Fibroblast of lung (primary cell): Measurements from ENCODE around the gene YPEL4. TPM values are rescaled to one million over a fixed set of nuclear protein-coding genes. Genes with fewer than 3 reads are reported as not detected.

Source experiments
- DNase-seq, 2 donors: peaks; one replicate each; pipeline versions ENCODE4 v3.0.0 to v3.0.0-alpha.2; 2010; ENCODE audit warnings: low read depth in 2 of 2
- H2AFZ ChIP-seq: 2 replicates; pipeline ENCODE4 v1.5.1; 2012; ENCODE audit warnings: low read length, control low read depth, inconsistent platforms
- H3K27ac ChIP-seq: 2 replicates; pipeline ENCODE4 v1.5.1; 2011; ENCODE audit warnings: low read length, control low read depth; ENCODE audit not compliant: insufficient read depth
- H3K27me3 ChIP-seq: 2 replicates; pipeline ENCODE4 v1.5.1; 2011; ENCODE audit warnings: mild to moderate bottlenecking, low read length; ENCODE audit not compliant: control insufficient read depth, insufficient read depth
- H3K36me3 ChIP-seq: 2 replicates; pipeline ENCODE4 v1.5.1; 2011; ENCODE audit warnings: low read length; ENCODE audit not compliant: control insufficient read depth, insufficient read depth
- H3K4me1 ChIP-seq: 2 replicates; pipeline ENCODE4 v1.5.1; 2011; ENCODE audit warnings: low read length; ENCODE audit not compliant: control insufficient read depth, insufficient read depth; ENCODE audit errors: extremely low read depth
- H3K4me2 ChIP-seq: 2 replicates; pipeline ENCODE4 v1.5.1; 2011; ENCODE audit warnings: low read length, control low read depth; ENCODE audit not compliant: insufficient read depth; ENCODE audit errors: extremely low read depth
- H3K4me3 ChIP-seq, 4 experiments: fragments of 200-600 bp in 1 of 4; sonication (generic) in 1 of 4; replicated peaks in 1 of 4; 2 replicates each; pipeline ENCODE4 v1.5.1; 2011 to 2016; ENCODE audit warnings: low read length in 4 of 4, low read depth in 3 of 4, mild to moderate bottlenecking in 3 of 4, control low read depth in 2 of 4, inconsistent platforms in 1 of 4, mixed read lengths in 1 of 4; ENCODE audit not compliant: insufficient read depth in 1 of 4; ENCODE audit errors: control extremely low read depth in 1 of 4
- H3K79me2 ChIP-seq: 2 replicates; pipeline ENCODE4 v1.5.1; 2012; ENCODE audit warnings: mild to moderate bottlenecking, low read length, inconsistent platforms; ENCODE audit not compliant: control insufficient read depth, insufficient read depth
- H3K9ac ChIP-seq: 2 replicates; pipeline ENCODE4 v1.5.1; 2011; ENCODE audit warnings: mild to moderate bottlenecking, low read length, control low read depth; ENCODE audit not compliant: insufficient read depth
- H3K9me3 ChIP-seq: 2 replicates; pipeline ENCODE4 v1.5.1; 2012; ENCODE audit warnings: low read depth, low read length; ENCODE audit not compliant: control insufficient read depth, insufficient read depth
- H4K20me1 ChIP-seq: 2 replicates; pipeline ENCODE4 v1.5.1; 2011; ENCODE audit warnings: low read length; ENCODE audit not compliant: control insufficient read depth, insufficient read depth; ENCODE audit errors: extremely low read depth
- CTCF ChIP-seq, 2 donors: IDR thresholded peaks in 1 of 2; conservative IDR thresholded peaks in 1 of 2; 1 replicate in 1 of 2; 2 replicates in 1 of 2; pipeline ENCODE4 v1.5.1; 2011 to 2012; ENCODE audit warnings: low read length in 2 of 2, control low read depth in 1 of 2, inconsistent platforms in 1 of 2, low read depth in 1 of 2, mild to moderate bottlenecking in 1 of 2
- EZH2 ChIP-seq: IDR thresholded peaks from 2 replicates; pipeline ENCODE4 v1.5.1; 2012; ENCODE audit warnings: low read length, control low read depth, mild to moderate bottlenecking; ENCODE audit errors: missing control alignments
- polyA plus RNA-seq, 2 donors: library from polyadenylated mRNA; depleted of rRNA in 1 of 2; stranded (reverse) in 1 of 2; unstranded in 1 of 2; fragments of >200 nt; gene quantifications; 2 replicates each; pipeline ENCODE4 v1.2.1, GENCODE V29; 2011 to 2012; ENCODE audit warnings: missing spikeins in 1 of 2
- total RNA-seq: library from RNA; depleted of rRNA; stranded (reverse); fragments of >200 nt; gene quantifications from 2 replicates; pipeline ENCODE4 v1.2.1, GENCODE V29; 2014

Gene YPEL4
- total and polyA plus RNA-seq, 2 donors (not counting 1 experiment from before 2014, with no cell fraction given) = 0.59 to 2.3 TPM

DNA sequence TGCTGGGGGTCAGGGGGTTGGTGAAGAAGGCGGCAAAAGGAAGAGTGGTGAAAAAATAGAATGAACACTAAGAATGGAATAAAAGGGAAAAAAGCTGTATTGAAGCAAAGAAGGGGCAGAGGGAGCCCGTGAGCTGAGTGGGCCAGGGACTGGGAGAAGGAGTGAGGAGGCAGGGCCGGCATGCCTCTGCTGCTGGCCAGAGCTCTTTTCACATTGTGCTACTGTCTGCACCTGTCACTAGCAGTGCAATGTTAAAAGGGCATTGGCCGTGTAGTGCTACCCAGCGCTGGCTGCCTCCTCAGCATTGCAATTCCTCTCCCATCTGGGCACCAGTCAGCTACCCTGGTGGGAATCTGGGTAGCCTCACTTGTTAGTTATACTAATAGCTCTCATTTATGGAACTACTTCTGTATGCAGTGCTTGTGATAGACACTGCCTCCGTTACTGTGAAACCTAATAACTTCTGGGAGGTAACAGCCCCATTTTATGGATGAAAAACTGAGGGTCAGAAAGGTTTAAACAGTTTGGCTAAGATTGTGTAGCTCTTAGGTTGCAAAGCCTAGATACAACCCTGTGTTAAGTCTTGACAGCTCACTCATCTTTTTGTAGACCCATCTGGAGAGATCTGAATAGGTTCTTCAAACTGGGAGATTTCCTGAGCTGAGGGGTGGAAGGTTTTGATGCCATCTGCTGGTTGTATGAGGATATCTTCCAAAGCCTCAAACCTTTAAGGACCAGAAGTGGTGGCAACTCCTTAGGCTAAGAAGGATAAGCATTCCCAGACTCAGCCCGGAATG lies 8.5 kb downstream of the YPEL4 start:
- peaks cover 20% of the 10 kb centered on the region for H3K4me1 ChIP-seq
- peak overlapping the region; percentile 99 for H3K4me2 ChIP-seq
- H3K9me3 ChIP-seq = no peaks in the 10 kb centered on the region
- H3K79me2 ChIP-seq = peaks cover 34% of the 10 kb centered on the region
- H3K36me3 ChIP-seq = no peaks in the 10 kb centered on the region
- TF ChIP-seq CTCF (conservative IDR thresholded peaks at IDR 0.05 in 1 of 2, IDR thresholded peaks at IDR 0.05 in 1 of 2; ENCODE audit: low read depth in 1 of 2, low read length in 2 of 2) (peak; percentile 61 to 65), EZH2 (no peak)
- H3K9ac ChIP-seq = no peak overlapping the region
- peak; percentile 48 to 78 for DNase-seq
- peaks cover 3% of the 10 kb centered on the region for H3K27me3 ChIP-seq
- H3K4me3 ChIP-seq = peak overlapping the region in 2 of 4 experiments; percentile 86 to 87
- H2AFZ ChIP-seq = no peak overlapping the region
- H4K20me1 ChIP-seq = no peaks in the 10 kb centered on the region
- H3K27ac ChIP-seq = no peak overlapping the region

- Histone ChIP-seq H3K27me3 (no peaks in the 10 kb centered on the region), H2AFZ (no peak overlapping the region), H3K9ac (peak overlapping the region; percentile 24), H3K4me3 (peak overlapping the region; percentile 86 to 93 (median 89)), H3K4me1 (peaks cover 18% of the 10 kb centered on the region), H3K79me2 (peaks cover 34% of the 10 kb centered on the region), H4K20me1 (no peaks in the 10 kb centered on the region), H3K36me3 (no peaks in the 10 kb centered on the region), H3K9me3 (no peaks in the 10 kb centered on the region), H3K4me2 (peak overlapping the region; percentile 99), H3K27ac (peak overlapping the region; percentile 36)
- TF ChIP-seq EZH2 (no peak), CTCF (conservative IDR thresholded peaks at IDR 0.05 in 1 of 2, IDR thresholded peaks at IDR 0.05 in 1 of 2; ENCODE audit: low read depth in 1 of 2, low read length in 2 of 2) (no peak)
- no peak for DNase-seq
Observed at GRCh38 chr11:57640068-57640800, 9.5 kb downstream of the YPEL4 start.

DNA sequence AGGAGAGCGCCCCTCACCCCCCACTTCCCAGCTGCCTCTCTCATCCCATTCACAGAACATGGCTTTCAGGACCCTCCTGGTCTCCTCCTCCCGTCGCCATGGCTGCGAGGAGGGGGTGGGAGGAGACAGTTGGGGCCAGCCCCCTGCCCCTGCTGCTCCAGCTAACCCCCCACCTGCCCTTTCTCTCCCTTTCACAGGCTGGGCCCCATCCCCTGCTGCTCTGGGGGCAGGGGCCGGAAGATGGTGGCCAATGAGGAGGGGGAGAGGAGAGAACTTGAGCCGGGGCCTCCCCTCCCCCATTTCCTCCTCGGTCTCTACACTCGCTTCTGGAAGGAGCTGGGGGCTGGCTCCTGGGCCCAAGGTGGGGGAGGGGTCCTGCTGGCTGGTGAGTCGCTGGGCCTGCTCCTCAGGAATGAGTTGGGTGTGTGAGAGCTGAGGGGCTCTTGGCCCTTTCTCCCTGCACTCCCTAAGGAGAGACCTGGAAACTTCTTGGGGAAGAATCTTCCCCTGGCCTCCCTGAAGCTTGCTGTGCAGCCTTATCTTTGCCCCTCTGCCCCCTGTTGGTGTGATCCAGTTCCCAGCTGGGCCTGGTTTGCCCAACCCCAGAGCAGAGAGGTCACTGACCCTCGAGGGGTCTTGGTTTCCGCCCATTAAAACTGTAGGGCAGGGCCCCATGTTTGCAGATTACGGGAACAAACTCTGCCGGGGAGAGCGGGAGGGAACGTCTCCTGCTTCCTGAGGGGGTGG lies 10.2 kb downstream of the YPEL4 start:
- Histone ChIP-seq H3K79me2 (peaks cover 34% of the 10 kb centered on the region), H3K9ac (peak overlapping the region; percentile 86), H2AFZ (no peak overlapping the region), H3K36me3 (no peaks in the 10 kb centered on the region), H3K27ac (peak overlapping the region; percentile 93), H3K4me3 (peak overlapping the region; percentile 86 to 93 (median 89)), H3K4me2 (peak overlapping the region; percentile 99), H3K4me1 (peaks cover 13% of the 10 kb centered on the region), H3K9me3 (no peaks in the 10 kb centered on the region), H3K27me3 (no peaks in the 10 kb centered on the region), H4K20me1 (no peaks in the 10 kb centered on the region)
- TF ChIP-seq CTCF (conservative IDR thresholded peaks at IDR 0.05 in 1 of 2, IDR thresholded peaks at IDR 0.05 in 1 of 2; ENCODE audit: low read depth in 1 of 2, low read length in 2 of 2) = no peak
- no peak for TF ChIP-seq EZH2
- DNase-seq = peak; percentile 68 to 71
